PC-9 (cell line): Measurements from ENCODE around the gene IQCN. TPM values are rescaled to one million over a fixed set of nuclear protein-coding genes. Genes with fewer than 3 reads are reported as not detected.

Experiments
- BruUV-seq: library from RNA; stranded (reverse); fragments of 400-500 nt; replicated peaks from 2 replicates; lab custom pipeline; 2021; lab: Mats Ljungman, UMichigan
- CTCF ChIA-PET: fragments of 300-600 bp; sonication (Branson Sonifier 250); formaldehyde crosslinking; loops from one replicate; lab custom pipeline; 2022; ENCODE audit warnings: antibody characterized with exemption; lab: Charles Lee
- POLR2A ChIA-PET: fragments of 300-600 bp; sonication (Branson Sonifier 250); formaldehyde crosslinking; loops from one replicate; lab custom pipeline; 2022; ENCODE audit warnings: antibody characterized with exemption; ENCODE audit not compliant: unreplicated experiment; lab: Charles Lee
- DNase-seq, 2 experiments: peaks; one replicate each; pipeline versions ENCODE4 v3.0.0 to v3.0.0-alpha.2; 2015 to 2022; ENCODE audit warnings: mixed read lengths in 1 of 2
- H2AFZ ChIP-seq: fragments of 200-600 bp; sonication (generic); 2 replicates; pipeline ENCODE4 v1.8.1; 2017; ENCODE audit warnings: antibody characterized with exemption
- H3F3A ChIP-seq: fragments of 200-600 bp; sonication (generic); 2 replicates; pipeline ENCODE4 v1.8.1; 2017; ENCODE audit warnings: antibody characterized with exemption, mild to moderate bottlenecking, low read depth; ENCODE audit not compliant: insufficient read depth
- H3K27ac ChIP-seq: fragments of 200-600 bp; sonication (generic); 2 replicates; pipeline ENCODE4 v1.6.1; 2016; ENCODE audit warnings: mixed run types
- H3K27me3 ChIP-seq: fragments of 200-600 bp; sonication (generic); 2 replicates; pipeline ENCODE4 v1.6.1; 2016; ENCODE audit warnings: low read depth, mixed run types; ENCODE audit not compliant: insufficient read depth
- H3K36me3 ChIP-seq: fragments of 200-600 bp; sonication (generic); 2 replicates; pipeline ENCODE4 v1.6.1; 2016; ENCODE audit warnings: low read depth, mixed run types
- H3K4me1 ChIP-seq: fragments of 200-600 bp; sonication (generic); replicated peaks from 2 replicates; pipeline ENCODE4 v1.6.1; 2016; ENCODE audit warnings: mixed run types; ENCODE audit not compliant: insufficient read depth
- H3K4me2 ChIP-seq: fragments of 200-600 bp; sonication (generic); 2 replicates; pipeline ENCODE4 v1.6.1; 2017; ENCODE audit warnings: mixed run types
- H3K4me3 ChIP-seq: fragments of 200-600 bp; sonication (generic); 2 replicates; pipeline ENCODE4 v1.6.1; 2016; ENCODE audit warnings: mixed run types
- H3K79me2 ChIP-seq: fragments of 200-600 bp; sonication (generic); 2 replicates; pipeline ENCODE4 v1.6.1; 2017; ENCODE audit warnings: low read depth, mixed run types
- H3K9me2 ChIP-seq: fragments of 200-600 bp; sonication (generic); 2 replicates; pipeline ENCODE4 v1.8.1; 2017; ENCODE audit warnings: mild to moderate bottlenecking; ENCODE audit not compliant: insufficient read depth
- H3K9me3 ChIP-seq: fragments of 200-600 bp; sonication (generic); 2 replicates; pipeline ENCODE4 v1.8.1; 2016; ENCODE audit warnings: low read depth; ENCODE audit not compliant: insufficient read depth
- H4K20me1 ChIP-seq: fragments of 200-600 bp; sonication (generic); 2 replicates; pipeline ENCODE4 v1.8.1; 2017; ENCODE audit not compliant: insufficient read depth
- CTCF ChIP-seq: fragments of 200-600 bp; sonication (generic); conservative IDR thresholded peaks from 2 replicates; pipeline ENCODE4 v1.6.1; 2017; ENCODE audit warnings: mixed run types, antibody characterized with exemption, mild to moderate bottlenecking, moderate library complexity
- EZH2 ChIP-seq: fragments of 200-600 bp; sonication (generic); IDR thresholded peaks from 2 replicates; pipeline ENCODE4 v1.8.0; 2017; ENCODE audit warnings: antibody characterized with exemption, low read depth
- intact Hi-C: fragments of 100-400 bp; cut with micrococcal nuclease; formaldehyde crosslinking; loops from one replicate; pipeline ENCODE4 v1.10.0; 2022; ENCODE audit not compliant: unreplicated experiment
- total RNA-seq: library from RNA; stranded (reverse); gene quantifications from 2 replicates; pipeline ENCODE4 v1.2.3, GENCODE V29; 2021

The IQCN gene
- total RNA-seq, 1 experiment from 2014 or later = 7.3 TPM

- BruUV-seq = TSS peak; percentile 63
- ChIA-PET CTCF (interaction anchor here (0.6 to 1.8 kb wide), 9 partner anchors 16 to 974 kb away, joined by 3 to 10 read pairs (median 4); partner anchors contain the start of genes JUND and MPV17L2), POLR2A (interaction anchor here (0.6 to 1.9 kb wide), 6 partner anchors 17 to 63 kb away, joined by 3 to 28 read pairs (median 13); partner anchors contain the start of genes GDF15 and JUND)
- peak overlapping the region; percentile 42 for H3K27ac ChIP-seq
- H4K20me1 ChIP-seq = no peaks in the 10 kb centered on the region; the same call in 1 of the 2 replicates
- no peaks in the 10 kb centered on the region for H3K27me3 ChIP-seq
- H3K9me3 ChIP-seq = no peaks in the 10 kb centered on the region
- peaks cover 36% of the 10 kb centered on the region; the same call in 1 of the 2 replicates for H3F3A ChIP-seq
- no peaks in the 10 kb centered on the region for H3K9me2 ChIP-seq
- H3K36me3 ChIP-seq = no peaks in the 10 kb centered on the region; the same call in 1 of the 2 replicates
- H3K4me1 ChIP-seq = peaks cover 37% of the 10 kb centered on the region
- intact Hi-C loops = loop anchor here (2.0 kb wide), 1 partner anchor 18 kb away; no protein-coding TSS in a partner anchor
- H3K79me2 ChIP-seq = peaks cover 54% of the 10 kb centered on the region
- no peak for DNase-seq
- H3K4me2 ChIP-seq = peak overlapping the region; percentile 86
- TF ChIP-seq CTCF (peak; percentile 62), EZH2 (no peak)
- peak overlapping the region; percentile 79 for H2AFZ ChIP-seq
- H3K4me3 ChIP-seq = peak overlapping the region; percentile 76
Observed at GRCh38 chr19:18322318-18322758, 48.1 kb upstream of the IQCN start.

GRCh38 chr19:18321734-18322102, 47.5 kb upstream of the IQCN start:
- H3K9me2 ChIP-seq = no peaks in the 10 kb centered on the region
- CTCF ChIA-PET = interaction anchor here (0.6 to 1.8 kb wide), 5 partner anchors 15 to 129 kb away, joined by 3 to 10 read pairs (median 3); partner anchors contain the start of gene MPV17L2
- no peaks in the 10 kb centered on the region for H3K27me3 ChIP-seq
- H3K9me3 ChIP-seq = no peaks in the 10 kb centered on the region
- H3F3A ChIP-seq = peaks cover 30% of the 10 kb centered on the region; the same call in 1 of the 2 replicates
- intact Hi-C loops = loop anchor here (2.0 kb wide), 1 partner anchor 17 kb away; no protein-coding TSS in a partner anchor
- no peaks in the 10 kb centered on the region; the same call in 1 of the 2 replicates for H3K36me3 ChIP-seq
- H2AFZ ChIP-seq = no peak overlapping the region
- POLR2A ChIA-PET = interaction anchor here (0.6 to 1.9 kb wide), 5 partner anchors 17 to 64 kb away, joined by 4 to 28 read pairs (median 20); partner anchors contain the start of genes GDF15 and JUND
- H4K20me1 ChIP-seq = no peaks in the 10 kb centered on the region; the same call in 1 of the 2 replicates
- BruUV-seq = no TSS peak
- peak overlapping the region; percentile 76 for H3K4me3 ChIP-seq
- peak overlapping the region; percentile 86 for H3K4me2 ChIP-seq
- peaks cover 37% of the 10 kb centered on the region for H3K4me1 ChIP-seq
- H3K27ac ChIP-seq = peak overlapping the region; percentile 42; the same call in 1 of the 2 replicates
- no peak for DNase-seq
- H3K79me2 ChIP-seq = peaks cover 54% of the 10 kb centered on the region
- TF ChIP-seq CTCF (no peak), EZH2 (no peak)

GRCh38 chr19:18320865-18321733, 46.8 kb upstream of the IQCN start:
- H4K20me1 ChIP-seq = no peaks in the 10 kb centered on the region; the same call in 1 of the 2 replicates
- H2AFZ ChIP-seq = no peak overlapping the region
- intact Hi-C loops = no loop called here
- peak overlapping the region; percentile 86 for H3K4me2 ChIP-seq
- peaks cover 59% of the 10 kb centered on the region for H3K79me2 ChIP-seq
- ChIA-PET CTCF (interaction anchor here (0.6 to 1.1 kb wide), 5 partner anchors 12 to 128 kb away, joined by 3 to 5 read pairs (median 3); partner anchors contain the start of gene MPV17L2), POLR2A (interaction anchor here (1.3 kb wide), 1 partner anchor 40 kb away, joined by 6 read pairs; the partner anchor contains the start of gene JUND)
- H3K4me3 ChIP-seq = peak overlapping the region; percentile 76; the same call in 1 of the 2 replicates
- H3K9me2 ChIP-seq = no peaks in the 10 kb centered on the region
- no peak for DNase-seq
- no peaks in the 10 kb centered on the region for H3K9me3 ChIP-seq
- BruUV-seq = no TSS peak
- no peaks in the 10 kb centered on the region; the same call in 1 of the 2 replicates for H3K36me3 ChIP-seq
- H3K27me3 ChIP-seq = no peaks in the 10 kb centered on the region
- peaks cover 37% of the 10 kb centered on the region for H3K4me1 ChIP-seq
- H3F3A ChIP-seq = peaks cover 29% of the 10 kb centered on the region; the same call in 1 of the 2 replicates
- no peak overlapping the region for H3K27ac ChIP-seq
- TF ChIP-seq EZH2 = no peak
- no peak for TF ChIP-seq CTCF
